HG03196 (cell line): ENCODE results near the gene CEACAM8.
"Not testable (repeated sequence)": the region's sequence is repeated elsewhere in the genome, so short reads cannot be mapped to it uniquely, and the experiment has no call there.

ENCODE experiments used
- ATAC-seq: cut with Tn5 transposase; IDR thresholded peaks from one replicate; pipeline ENCODE4 v1.9.1; 2021; ENCODE audit not compliant: unreplicated experiment

The CEACAM8 gene

DNA sequence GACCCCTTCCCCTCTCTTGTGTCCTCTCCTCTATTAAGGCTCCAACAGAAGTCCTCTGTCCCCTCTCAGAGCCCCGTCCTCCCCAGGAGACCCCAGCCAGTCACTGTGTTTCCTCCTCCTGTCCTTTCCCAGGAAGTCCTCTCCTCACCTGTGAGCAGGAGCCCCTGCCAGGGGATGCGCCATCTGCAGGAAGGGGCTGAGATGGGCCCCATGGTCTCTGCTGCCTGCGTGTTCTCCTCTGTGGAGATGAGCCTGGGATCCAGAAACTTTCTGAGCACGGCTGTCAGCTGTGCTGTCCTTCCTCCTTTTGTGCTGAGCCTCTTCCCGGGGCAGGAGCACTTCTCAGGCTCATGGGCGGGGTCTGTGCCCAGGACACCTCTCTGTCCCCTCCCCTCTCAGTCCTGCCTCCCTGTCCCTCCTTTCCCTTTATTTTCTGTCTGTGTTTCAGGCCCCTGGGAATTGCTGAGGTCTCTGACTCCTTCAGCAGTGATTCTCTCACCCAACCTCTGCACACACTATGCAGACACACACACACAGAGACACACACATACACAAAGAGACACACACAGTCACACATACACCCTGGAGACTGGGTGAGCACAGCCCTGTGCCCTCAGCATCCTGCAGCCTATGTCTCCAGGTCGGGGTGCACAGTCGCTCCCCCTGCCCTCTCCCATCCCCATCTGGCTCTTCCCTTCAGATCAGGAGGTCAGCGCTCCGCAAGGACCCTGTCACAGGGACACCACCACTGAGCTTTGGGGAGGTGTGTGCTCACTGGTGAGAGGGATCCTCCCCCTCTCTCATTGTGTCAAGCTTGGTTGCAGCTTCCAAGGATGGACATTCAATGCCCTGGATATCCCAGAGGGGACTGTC lies at the start of gene CEACAM8:
Gene CEACAM8, minus strand, starts transcription at position 308 of the 873 bp plus-strand sequence. Its CDS starts 96 bp downstream, at position 212.
- no peak for ATAC-seq

DNA sequence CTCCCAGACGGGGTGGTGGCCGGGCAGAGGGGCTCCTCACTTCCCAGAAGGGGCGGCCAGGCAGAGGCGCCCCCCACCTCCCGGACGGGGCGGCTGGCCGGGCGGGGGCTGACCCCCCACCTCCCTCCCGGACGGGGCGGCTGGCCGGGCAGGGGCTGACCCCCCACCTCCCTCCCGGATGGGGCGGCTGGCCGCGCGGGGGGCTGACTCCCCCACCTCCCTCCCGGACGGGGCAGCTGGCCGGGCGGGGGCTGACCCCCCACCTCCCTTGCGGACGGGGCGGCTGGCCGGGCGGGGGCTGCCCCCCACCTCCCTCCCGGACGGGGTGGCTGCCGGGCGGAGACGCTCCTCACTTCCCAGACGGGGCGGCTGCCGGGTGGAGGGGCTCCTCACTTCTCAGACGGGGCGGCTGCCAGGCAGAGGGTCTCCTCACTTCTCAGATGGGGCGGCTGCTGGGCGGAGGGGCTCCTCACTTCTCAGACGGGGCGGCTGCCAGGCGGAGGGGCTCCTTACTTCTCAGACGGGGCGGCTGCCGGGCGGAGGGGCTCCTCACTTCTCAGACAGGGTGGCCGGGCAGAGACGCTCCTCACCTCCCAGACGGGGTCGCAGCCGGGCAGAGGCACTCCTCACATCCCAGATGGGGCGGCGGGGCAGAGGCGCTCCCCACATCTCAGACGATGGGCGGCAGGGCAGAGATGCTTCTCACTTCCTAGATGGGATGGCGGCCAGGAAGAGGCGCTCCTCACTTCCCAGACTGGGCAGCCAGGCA lies 44.8 kb upstream of the CEACAM8 start:
- not testable (repeated sequence) for ATAC-seq

DNA sequence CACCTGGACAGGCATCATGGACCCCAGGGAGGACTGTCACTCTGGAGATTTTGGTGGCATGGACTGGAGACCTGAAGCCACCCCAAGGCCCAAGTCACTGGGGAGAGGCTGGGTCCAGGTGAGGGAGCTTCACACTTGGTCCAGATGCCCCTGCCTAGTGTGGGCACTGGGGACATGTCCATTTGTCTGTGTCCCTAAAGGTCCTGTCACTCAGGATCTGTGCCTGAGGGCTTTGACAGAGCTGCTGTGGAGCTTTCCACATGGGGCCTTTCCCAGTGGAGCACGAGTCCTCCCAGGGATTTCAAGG lies 40.5 kb upstream of the CEACAM8 start:
- no peak for ATAC-seq

DNA sequence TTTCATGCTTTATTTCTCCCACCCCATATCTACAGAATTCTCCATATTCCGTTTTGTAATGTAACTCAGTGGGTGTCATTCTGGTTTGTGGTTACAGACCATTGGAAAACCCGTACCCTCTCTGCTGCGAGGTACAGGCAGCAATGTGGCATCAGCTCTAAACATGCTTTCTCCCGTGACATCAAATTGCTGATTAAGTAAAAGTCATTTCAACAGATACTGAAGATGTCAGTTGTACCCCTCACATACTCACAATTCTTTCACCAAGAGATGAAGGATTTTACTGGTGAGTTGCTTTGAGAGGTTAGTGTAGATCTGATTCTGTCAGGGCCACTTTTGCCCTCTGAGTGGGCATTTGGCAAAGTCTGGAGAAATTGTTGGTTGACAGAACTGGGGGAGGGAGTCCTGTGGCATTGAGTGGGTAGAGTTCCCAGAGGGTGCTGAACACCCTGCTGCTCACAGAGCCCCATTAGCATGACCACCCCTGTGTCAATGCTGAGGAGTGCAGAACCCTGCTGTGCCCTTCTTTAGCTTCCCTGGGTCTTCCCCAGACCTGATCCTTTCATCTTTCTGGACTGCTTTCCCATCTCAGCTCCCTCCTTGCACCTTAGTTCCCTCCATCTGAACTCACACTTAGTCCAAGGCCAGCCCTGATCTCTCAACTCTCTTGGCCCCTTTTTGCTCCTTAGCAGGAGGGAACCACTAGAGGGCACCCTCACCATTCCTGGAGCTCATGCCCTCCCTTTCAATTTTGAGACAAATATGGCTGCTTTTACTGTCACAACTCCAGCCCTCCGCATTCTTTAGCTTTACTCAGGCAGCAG lies 39.9 kb upstream of the CEACAM8 start:
- no peak for ATAC-seq

DNA sequence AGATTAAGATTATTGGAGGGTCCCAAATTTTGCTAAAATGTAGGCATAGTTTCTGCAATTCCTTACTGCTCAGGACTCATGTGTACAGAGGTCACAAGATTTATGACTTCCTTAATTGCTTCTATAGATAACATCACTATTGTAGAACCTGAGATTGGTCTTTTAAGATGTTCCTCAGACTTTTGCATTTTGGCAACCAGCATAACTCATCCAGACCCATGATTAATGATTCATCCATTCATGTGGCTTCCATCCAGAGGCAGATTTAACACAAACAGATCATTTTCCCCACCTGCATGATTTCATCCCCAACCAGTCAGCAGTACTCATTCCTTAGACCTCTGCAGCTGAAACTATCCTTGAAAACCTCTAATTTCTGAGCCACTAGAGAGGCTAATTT lies 34.5 kb upstream of the CEACAM8 start:
- no peak for ATAC-seq

DNA sequence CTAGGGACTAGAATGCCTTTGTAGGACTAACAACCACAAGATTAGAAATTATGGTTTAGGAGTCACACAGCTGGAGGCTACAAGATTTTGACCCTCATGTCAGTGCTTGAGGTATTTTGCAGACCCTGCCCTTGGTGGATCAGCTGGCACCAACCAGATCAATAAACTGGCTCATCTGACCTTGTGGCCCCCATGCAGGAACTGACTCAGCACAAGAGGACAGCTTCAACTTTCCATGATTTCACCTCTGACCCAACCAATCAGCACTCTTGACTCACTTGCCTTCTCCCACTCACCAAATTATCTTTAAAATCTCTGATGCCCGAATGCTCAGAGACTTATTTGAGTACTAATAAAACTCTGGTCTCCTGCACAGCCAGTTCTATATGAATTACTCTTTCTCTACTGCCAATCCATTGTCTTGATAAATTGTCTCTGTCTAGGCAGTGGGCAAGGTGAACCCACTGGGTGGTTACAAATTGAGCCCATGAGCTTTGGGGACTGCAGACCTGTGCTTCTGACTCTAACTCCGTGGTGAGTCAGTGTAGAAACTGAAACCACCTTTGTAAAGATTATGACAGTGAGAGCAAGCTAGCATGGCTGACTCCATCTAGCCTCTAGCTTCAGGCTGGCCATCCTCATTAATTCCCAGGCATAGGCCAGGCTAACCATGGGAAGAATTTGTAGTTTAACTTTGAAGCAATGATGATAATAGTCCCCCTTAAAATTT lies 33.9 kb upstream of the CEACAM8 start:
- no peak for ATAC-seq

DNA sequence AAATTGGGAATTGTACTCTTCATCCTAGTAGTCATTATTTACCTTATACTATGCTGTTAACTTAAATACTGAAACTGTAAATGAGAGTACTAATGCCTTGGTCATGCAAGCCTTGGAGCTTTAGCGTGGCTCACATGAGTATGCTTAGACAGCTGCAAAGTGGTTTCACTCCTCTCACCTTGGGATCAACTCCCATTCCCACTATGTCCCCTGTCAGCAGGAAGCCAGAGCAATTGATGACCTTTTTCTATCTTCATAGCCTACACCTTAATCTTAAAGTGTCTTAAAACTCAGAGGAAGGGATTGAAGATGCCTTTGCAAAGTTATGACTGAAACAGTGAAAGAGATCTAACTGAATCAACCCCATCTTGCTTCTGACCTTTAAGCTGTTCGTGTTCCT lies 33.2 kb upstream of the CEACAM8 start:
- ATAC-seq: no peak

DNA sequence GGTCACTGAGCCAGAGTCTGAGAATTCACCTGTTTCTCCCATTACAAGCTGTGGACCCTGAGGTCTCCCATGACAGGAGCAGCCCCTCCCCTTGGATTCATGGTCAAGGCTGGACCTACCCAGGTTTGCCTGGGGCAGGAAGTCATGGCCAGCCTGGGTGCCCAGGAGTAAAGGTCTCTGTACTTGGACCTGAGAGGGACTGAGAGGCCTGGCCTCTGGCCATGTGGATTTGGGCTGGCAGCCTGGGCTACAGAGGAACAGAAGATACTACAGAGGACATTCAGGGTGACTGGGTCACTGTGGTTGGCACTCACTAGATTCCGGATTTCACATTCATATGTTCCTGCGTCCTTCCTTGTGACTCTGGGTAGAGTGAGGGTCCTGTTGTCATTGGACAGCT lies 31.5 kb upstream of the CEACAM8 start:
- no peak for ATAC-seq

DNA sequence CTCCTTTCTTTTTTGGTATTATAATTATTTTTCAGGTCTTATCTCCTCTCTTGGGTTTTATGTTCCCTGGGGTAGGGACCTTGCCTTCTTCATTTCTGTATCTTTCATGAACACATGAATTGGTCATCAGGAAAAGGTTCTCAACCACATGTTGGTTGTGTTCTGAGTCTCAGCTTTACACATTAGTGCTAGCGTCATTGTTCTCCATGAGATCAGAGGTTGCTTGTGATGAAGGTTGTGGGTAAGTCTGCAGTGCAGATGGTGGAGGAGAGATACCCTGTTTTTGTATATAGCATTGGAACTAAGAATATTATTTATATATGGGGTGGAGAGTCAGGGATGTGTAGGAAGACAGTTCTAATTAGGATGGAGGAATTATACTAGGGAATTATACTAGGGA lies 24.5 kb upstream of the CEACAM8 start:
- ATAC-seq: no peak

DNA sequence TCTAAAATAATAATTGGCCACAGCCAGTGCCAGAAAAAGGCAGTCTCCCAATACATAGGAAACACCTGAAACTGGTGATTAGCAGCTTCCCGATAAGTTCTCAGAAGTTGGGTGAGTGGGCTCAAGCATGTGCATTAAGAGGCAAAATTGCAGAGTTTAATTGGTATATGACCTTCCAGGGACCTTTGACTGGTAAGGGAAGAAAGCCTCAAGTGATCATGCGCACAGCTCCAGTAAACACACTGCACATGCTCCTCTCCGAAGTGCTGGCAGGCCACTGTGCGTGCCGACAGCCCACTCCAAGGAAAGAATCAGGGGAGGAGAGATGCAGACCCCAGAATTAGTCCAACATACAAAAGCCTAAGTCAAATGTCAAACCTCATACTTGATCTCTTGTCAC lies 18.9 kb upstream of the CEACAM8 start:
- ATAC-seq: no peak

DNA sequence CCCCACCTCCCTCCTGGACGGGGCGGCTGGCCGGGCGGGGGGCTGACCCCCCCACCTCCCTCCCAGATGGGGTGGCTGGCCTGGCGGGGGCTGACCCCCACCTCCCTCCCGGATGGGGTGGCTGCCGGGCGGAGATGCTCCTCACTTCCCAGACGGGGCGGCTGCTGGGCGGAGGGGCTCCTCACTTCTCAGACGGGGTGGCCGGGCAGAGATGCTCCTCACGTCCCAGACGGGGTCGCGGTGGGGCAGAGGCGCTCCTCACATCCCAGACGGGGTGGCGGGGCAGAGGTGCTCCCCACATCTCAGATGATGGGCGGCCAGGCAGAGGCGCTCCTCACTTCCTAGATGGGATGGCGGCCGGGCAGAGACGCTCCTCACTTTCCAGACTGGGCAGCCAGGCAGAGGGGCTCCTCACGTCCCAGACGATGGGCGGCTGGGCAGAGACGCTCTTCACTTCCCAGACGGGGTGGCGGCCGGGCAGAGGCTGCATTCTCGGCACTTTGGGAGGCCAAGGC lies 15.7 kb upstream of the CEACAM8 start:
- not testable (repeated sequence) for ATAC-seq

DNA sequence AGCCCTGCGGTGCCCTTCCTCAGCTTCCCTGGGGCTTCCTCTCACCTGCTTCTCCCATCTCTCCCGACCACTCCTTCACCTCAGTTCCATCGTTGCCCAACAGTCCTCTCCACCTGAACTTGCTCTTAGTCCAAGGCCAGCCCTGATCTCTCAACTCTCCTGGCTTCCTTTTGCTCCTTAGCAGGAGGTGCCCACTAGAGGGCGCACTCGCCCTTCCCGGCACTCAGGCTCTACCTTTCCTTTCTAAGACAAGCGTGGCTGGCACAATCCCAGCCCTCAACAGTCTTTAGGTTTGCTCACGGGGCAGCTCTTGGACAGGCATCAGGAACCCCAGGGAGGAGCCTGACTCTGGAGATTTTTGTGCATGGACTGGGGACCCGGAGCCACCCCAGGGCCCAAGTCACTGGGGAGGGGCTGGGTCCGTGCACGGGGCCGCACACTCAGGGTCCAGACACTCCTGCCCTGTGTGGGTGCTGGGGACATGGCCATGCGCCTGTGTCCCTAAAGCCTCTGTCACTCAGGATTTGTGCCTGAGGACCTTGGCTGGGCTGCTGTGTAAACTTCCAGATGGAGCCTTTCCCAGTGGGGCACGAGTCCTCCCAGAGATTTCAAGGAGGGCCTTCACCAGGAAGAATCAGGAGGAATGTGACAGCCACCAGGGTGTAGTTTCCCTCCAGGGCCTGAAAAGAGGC lies 12.1 kb upstream of the CEACAM8 start:
- ATAC-seq: no peak

DNA sequence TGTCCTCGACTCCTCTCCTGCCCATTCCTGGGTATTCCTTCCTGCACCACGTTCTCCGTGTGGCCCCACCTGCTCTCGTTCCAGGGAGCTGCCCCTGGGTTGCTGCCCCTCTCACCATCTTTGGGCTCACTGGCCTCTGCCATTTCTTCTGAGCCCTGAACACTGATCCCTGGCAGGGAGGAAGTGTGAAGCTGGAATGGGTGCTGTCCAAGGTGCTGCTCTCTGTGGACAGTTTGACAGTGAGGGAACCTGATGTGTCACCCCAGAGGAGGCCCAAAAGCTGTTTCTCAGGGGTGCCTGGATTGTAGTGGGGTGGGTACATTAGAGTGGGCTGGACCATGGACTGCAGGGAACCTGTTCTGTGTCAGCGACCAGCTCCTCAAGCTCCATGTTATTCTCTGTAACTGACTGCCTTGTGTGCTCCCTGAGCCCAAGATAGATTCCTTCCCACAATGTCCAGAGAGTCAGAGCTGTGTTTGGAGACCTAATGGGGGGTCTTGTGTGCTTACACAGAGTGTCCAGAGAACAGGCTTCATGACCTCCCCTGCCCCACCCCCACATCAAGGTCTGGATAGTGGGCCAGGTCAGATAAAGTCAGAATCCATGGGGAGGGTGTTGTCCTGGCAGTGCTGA lies 7.2 kb upstream of the CEACAM8 start:
- ATAC-seq: no peak

DNA sequence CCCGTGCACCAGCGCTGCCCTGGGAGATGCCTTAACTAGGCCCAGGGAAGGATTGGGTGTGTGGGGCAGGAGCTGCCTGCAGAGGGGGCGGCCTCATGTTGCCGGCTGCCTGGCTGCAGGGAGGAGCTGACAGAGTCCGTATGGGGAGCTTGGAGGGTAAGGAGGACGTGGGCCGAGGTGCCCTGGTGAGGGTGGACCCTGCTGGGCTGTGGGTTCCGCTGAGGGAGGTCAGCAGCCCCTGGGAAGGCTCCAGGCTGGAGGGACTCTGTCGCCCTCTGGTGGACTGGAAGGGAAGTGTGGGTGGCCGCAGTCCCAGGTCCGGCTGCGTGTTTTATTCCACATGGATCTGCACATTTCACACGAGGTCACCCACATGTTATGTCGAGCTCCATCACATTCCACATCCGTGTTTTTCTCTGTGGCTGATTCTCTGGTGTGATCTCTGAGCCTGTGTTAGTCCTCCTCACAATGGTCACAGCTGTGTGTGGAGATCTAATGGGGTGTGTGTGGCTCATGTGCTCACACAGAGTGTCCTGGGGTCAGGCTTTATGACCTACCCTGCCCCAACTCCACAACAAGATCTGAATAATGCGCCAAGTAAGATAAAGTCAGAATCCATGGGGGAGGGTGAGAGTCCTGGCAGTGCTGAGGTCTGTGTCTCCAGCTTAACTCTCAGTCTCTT lies 1.8 kb upstream of the CEACAM8 start:
- no peak for ATAC-seq

DNA sequence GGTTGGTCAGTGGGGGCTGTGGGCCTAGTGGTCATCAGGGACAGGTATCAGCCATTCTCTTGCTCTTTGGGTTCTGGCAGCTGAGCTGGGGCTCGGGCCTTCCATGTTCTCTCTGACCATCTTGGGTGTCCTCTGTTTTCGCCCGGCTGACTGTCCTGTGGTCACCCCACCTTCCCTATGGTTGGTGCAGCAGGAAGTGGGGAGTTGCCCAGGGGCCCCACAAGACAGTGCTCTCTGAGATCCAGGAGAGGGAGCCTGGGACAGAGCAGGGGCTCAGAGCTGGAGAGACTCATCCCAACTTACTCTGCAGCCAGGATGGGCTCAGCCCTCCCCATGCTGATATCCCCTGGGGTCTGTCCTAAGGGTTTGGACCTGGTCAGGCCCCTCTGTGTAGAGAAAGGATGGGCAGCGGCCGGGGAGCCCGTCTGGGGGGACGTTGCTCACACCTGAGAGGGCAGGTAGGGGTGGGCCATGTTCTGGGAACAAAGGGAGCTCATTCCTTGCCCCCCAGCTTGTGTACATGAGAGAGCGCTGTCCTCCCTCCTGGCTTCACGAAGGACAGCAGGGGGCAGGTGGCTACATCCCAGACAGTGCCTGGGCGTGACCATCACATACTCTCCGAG lies 937 bp upstream of the CEACAM8 start:
- ATAC-seq: no peak

DNA sequence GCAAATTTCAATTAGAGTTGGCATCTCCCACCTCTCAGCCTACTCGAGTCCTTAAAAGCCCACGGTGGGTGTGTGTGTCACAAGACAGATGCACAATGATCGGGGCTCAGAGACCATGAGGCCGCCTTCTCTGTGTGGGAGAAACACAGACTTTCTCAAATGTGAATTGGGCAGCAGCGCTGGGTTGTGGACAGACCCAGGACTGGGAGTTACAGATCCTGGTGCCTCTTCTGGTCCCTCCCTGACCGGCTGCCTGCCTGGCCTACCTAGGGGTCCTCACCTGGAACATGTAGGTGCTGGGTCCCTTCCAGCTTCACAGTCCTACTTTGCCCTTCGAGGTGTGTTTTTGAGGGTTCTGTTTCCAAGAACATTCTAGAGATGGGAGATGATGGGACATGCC lies 4.9 kb downstream of the CEACAM8 start:
- no peak for ATAC-seq

DNA sequence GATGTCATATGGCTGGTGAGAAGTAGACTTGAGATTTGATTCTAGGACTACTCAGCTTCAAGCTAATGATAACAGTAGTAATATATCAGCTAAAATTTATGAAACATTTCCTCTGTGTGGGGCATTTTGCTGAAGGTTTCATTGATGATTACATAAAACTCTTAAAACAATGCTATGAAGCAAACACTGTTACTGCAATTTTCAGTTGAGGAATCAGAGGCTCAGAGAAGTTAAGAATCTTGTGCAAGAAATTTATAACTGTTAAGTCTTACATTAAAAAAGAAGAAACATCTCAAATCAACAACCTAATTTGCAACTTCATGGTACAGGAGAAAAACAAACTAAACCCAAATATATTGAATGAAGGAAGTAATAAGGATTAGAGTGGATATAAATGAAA lies 10.3 kb downstream of the CEACAM8 start:
- ATAC-seq: no peak

DNA sequence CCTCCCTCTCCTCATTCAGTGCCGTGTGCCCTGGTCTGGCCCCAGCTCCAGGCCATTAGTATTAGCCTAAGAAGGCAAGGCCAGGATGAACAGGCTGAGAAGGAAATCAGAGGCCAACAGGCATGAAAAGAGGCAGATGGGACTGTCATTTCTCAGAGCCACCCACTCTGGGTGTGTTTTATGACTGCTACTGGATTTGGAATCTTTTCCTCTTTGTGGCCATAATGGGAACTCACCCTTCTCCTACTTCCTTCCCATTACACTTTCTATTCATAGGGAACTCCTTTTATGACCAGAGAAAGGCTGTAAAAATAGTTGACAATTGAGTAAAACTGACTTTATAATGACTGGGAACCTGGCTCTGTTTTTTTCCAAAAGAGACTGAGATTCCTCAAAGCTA lies 17.7 kb downstream of the CEACAM8 start:
- ATAC-seq: no peak

DNA sequence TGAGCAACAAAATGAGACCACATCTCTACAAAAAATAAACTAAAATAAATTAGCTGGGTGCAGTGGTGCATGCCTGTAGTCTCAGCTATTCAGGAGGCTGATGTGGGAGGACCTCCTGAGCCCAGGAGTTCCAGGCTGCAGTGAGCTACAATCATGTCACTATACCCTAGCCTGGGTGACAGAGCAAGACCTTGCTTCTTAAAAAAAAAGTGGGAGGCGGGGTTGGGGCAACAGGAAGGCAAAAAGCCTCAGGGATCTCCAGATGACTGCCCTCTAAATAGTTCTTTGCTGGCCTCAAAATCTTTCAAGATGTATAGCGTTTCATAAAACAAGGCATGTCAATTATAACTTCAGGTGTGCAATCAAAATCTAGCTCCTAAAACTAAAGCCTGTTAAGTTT lies 18.5 kb downstream of the CEACAM8 start:
- no peak for ATAC-seq
